HepG2 (cell line): ENCODE measurements around the gene UTS2R. TPM values are rescaled to one million over a fixed set of nuclear protein-coding genes. Genes with fewer than 3 reads are reported as not detected.

Source experiments
- ATF7 ChIP-seq, 2 experiments: fragments of 450-650 bp in 1 of 2; sonication (generic) in 1 of 2; formaldehyde crosslinking in 1 of 2; IDR thresholded peaks; 2 replicates each; pipeline versions ENCODE4 v1.4.0 to v1.6.1; 2016 to 2020; ENCODE audit warnings: antibody characterized with exemption in 1 of 2, mild to moderate bottlenecking in 1 of 2, missing genetic modification reagents in 1 of 2
- HNF4A ChIP-seq: sonication (generic); formaldehyde crosslinking; IDR thresholded peaks from 2 replicates; pipeline ENCODE4 v1.4.0; 2020; ENCODE audit warnings: missing genetic modification reagents
- PHB2 ChIP-seq: fragments of 450-650 bp; IDR thresholded peaks from 2 replicates; pipeline ENCODE4 v1.6.1; 2018; ENCODE audit not compliant: partially characterized antibody
- SRF ChIP-seq: IDR thresholded peaks from 2 replicates; pipeline ENCODE4 v1.6.1; 2011; ENCODE audit warnings: mild to moderate bottlenecking, low read depth, low read length, moderate library complexity
- ZMYM3 ChIP-seq: sonication (generic); formaldehyde crosslinking; IDR thresholded peaks from 2 replicates; pipeline ENCODE4 v1.5.1; 2020; ENCODE audit warnings: mild to moderate bottlenecking, missing genetic modification reagents
- ZNF143 ChIP-seq: sonication (generic); formaldehyde crosslinking; IDR thresholded peaks from 2 replicates; pipeline ENCODE4 v1.4.0; 2020; ENCODE audit warnings: missing genetic modification reagents
- ZNF33B ChIP-seq: sonication (generic); formaldehyde crosslinking; IDR thresholded peaks from 2 replicates; pipeline ENCODE4 v1.5.1; 2020; ENCODE audit warnings: mild to moderate bottlenecking, missing genetic modification reagents
- ZNF431 ChIP-seq: sonication (generic); formaldehyde crosslinking; IDR thresholded peaks from 2 replicates; pipeline ENCODE4 v1.9.0; 2022; ENCODE audit warnings: missing genetic modification reagents, low read depth, mild to moderate bottlenecking, borderline replicate concordance
- ZNF552 ChIP-seq: sonication (generic); formaldehyde crosslinking; IDR thresholded peaks from 2 replicates; pipeline ENCODE4 v1.9.0; 2022; ENCODE audit warnings: missing genetic modification reagents, mild to moderate bottlenecking, borderline replicate concordance
- ZNF616 ChIP-seq: sonication (generic); formaldehyde crosslinking; IDR thresholded peaks from 2 replicates; pipeline ENCODE4 v1.5.0; 2020; ENCODE audit warnings: low read depth, mild to moderate bottlenecking, missing genetic modification reagents
- ZNF839 ChIP-seq: sonication (generic); formaldehyde crosslinking; IDR thresholded peaks from 2 replicates; pipeline ENCODE4 v1.4.0; 2020; ENCODE audit warnings: missing genetic modification reagents, mild to moderate bottlenecking, borderline replicate concordance
- ZSCAN30 ChIP-seq: sonication (generic); formaldehyde crosslinking; IDR thresholded peaks from 2 replicates; pipeline ENCODE4 v1.5.0; 2020; ENCODE audit warnings: mild to moderate bottlenecking, missing genetic modification reagents
- polyA plus RNA-seq, 8 experiments: library from polyadenylated mRNA; depleted of rRNA in 3 of 8; stranded (reverse) in 7 of 8; unstranded in 1 of 8; fragments of >200 nt; fragmentation: Illumina TruSeq in 4 of 8; extraction: Trizol in 4 of 8; gene quantifications; 2 replicates each; pipeline versions ENCODE4 v1.2.1 to v1.2.3, GENCODE V29; 2011 to 2016; ENCODE audit warnings: low read depth in 4 of 8, missing spikeins in 1 of 8, mixed read lengths in 1 of 8; ENCODE audit not compliant: insufficient read depth in 1 of 8
- total RNA-seq, 5 experiments: library from RNA; depleted of rRNA; stranded (reverse); fragments of >200 nt; fragmentation: Illumina TruSeq; extraction: Trizol; gene quantifications; 2 replicates each; pipeline ENCODE4 v1.2.3, GENCODE V29; 2016; ENCODE audit warnings: low read depth in 1 of 5
- TF ChIP-seq, protein P1 (sequence below): sonication (generic); formaldehyde crosslinking; IDR thresholded peaks from 2 replicates; pipeline ENCODE4 v1.8.0; 2022; ENCODE audit warnings: missing genetic modification reagents, mild to moderate bottlenecking, inconsistent platforms, borderline replicate concordance
- TF ChIP-seq, protein P2 (sequence below), 2 experiments: sonication (generic) in 1 of 2; formaldehyde crosslinking in 1 of 2; IDR thresholded peaks; 2 replicates each; pipeline versions ENCODE4 v1.5.1 to v1.6.1; 2011 to 2020; ENCODE audit warnings: borderline replicate concordance in 1 of 2, low read depth in 1 of 2, low read length in 1 of 2, mild to moderate bottlenecking in 1 of 2, missing genetic modification reagents in 1 of 2, moderate library complexity in 1 of 2
- TF ChIP-seq, protein P3 (sequence below): sonication (generic); formaldehyde crosslinking; IDR thresholded peaks from 2 replicates; pipeline ENCODE4 v1.8.1; 2023; ENCODE audit warnings: mild to moderate bottlenecking, missing genetic modification reagents, borderline replicate concordance
- TF ChIP-seq, protein P4 (sequence below): sonication (generic); formaldehyde crosslinking; IDR thresholded peaks from 2 replicates; pipeline ENCODE4 v1.4.0; 2020; ENCODE audit warnings: missing genetic modification reagents
- TF ChIP-seq, protein P5 (sequence below), 2 experiments: sonication (generic) in 1 of 2; formaldehyde crosslinking in 1 of 2; IDR thresholded peaks; 2 replicates each; pipeline versions ENCODE4 v1.4.0 to v1.6.1; 2018 to 2020; ENCODE audit warnings: missing genetic modification reagents in 2 of 2, borderline replicate concordance in 1 of 2, low read depth in 1 of 2, mild to moderate bottlenecking in 1 of 2, missing biosample characterization in 1 of 2

Gene UTS2R
- total and polyA plus RNA-seq, 2 of the 13 experiments (the other 11 are each of a cell fraction or from before 2014, with no cell fraction given), result 0.13 to 0.15 TPM

DNA sequence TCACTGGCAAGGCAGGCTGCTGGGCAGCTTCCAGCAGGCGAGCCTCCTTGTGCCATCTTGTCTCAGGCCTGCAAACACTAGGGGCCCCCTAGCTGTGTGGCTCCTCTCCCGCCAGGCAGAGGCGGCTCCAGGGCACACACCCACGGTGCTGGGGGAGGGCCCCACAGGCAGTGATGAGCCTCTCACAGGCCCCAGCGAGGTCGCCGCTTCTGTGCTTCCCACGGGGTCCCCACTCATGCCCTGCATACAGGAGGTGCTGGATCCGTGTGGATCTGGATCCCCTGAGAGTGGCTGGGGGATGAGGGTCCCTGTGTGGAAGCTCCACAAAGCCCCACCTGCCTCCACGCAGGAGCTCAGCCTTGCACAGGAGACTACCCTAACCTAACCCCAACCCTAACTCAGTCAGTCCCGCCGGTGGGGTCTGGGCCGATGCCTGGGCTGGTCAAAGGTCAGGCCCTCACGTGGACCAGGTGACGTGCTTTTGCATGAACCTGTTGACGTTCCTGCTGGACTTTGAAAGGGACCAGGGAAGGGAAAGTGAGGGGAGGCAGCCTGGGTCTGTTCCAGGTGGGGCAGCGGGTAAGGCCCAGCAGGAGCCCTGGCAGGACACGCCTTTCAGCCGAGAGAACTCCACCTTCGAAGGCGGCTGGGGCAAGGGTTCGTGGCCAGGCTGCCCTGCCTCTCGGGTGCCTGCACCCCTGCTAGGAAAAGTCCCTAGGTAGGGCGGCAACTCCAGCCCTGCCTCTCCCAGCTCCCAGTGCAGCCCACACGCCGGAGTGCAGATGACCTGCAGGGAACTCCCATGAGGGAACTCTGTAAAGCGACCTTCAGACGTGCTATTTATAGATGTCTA lies 43.2 kb upstream of the UTS2R start (continued):
- peak; percentile 93 for TF ChIP-seq ZNF552 (CRISPR knock-in tag)
- no peak for TF ChIP-seq ZNF33B
- peak; percentile 56; the same call in 1 of the 2 replicates for TF ChIP-seq ZNF431
- TF ChIP-seq ZNF616, result no peak
- TF ChIP-seq, protein P1, sequence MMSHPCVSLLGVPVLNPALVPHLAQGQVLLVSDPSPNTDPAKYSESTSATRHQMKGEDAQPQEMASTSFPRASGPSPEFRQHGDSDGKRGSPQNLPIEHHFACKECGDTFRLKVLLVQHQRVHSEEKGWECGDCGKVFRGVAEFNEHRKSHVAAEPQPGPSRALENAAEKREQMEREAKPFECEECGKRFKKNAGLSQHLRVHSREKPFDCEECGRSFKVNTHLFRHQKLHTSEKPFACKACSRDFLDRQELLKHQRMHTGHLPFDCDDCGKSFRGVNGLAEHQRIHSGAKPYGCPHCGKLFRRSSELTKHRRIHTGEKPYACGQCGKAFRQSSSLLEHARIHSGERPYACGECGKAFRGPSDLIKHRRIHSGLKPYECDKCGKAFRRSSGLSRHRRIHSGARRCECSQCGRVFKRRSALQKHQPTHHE, result 0 out of 2 replicates have a peak, but pooled peaks have one; percentile 68
- no peak for TF ChIP-seq PHB2
- TF ChIP-seq, protein P2, sequence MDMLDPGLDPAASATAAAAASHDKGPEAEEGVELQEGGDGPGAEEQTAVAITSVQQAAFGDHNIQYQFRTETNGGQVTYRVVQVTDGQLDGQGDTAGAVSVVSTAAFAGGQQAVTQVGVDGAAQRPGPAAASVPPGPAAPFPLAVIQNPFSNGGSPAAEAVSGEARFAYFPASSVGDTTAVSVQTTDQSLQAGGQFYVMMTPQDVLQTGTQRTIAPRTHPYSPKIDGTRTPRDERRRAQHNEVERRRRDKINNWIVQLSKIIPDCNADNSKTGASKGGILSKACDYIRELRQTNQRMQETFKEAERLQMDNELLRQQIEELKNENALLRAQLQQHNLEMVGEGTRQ (IDR thresholded peaks at IDR 0.05; ENCODE audit: low read depth, low read length), result peak; percentile 81
- TF ChIP-seq, protein P2 (CRISPR knock-in tag; IDR thresholded peaks at IDR 0.05; ENCODE audit: borderline replicate concordance), result peak; percentile 89
- TF ChIP-seq ZMYM3 (CRISPR knock-in tag), result peak; percentile 95
- TF ChIP-seq SRF, result no peak
- TF ChIP-seq ZNF839, result no peak
- peak; percentile 68 for TF ChIP-seq ATF7 (IDR thresholded peaks at IDR 0.05)
- TF ChIP-seq ATF7 (CRISPR knock-in tag; IDR thresholded peaks at IDR 0.05), result peak; percentile 96
- TF ChIP-seq, protein P3, sequence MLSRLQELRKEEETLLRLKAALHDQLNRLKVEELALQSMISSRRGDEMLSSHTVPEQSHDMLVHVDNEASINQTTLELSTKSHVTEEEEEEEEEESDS (CRISPR knock-in tag), result peak; percentile 89; the same call in 1 of the 2 replicates
- TF ChIP-seq, protein P4, sequence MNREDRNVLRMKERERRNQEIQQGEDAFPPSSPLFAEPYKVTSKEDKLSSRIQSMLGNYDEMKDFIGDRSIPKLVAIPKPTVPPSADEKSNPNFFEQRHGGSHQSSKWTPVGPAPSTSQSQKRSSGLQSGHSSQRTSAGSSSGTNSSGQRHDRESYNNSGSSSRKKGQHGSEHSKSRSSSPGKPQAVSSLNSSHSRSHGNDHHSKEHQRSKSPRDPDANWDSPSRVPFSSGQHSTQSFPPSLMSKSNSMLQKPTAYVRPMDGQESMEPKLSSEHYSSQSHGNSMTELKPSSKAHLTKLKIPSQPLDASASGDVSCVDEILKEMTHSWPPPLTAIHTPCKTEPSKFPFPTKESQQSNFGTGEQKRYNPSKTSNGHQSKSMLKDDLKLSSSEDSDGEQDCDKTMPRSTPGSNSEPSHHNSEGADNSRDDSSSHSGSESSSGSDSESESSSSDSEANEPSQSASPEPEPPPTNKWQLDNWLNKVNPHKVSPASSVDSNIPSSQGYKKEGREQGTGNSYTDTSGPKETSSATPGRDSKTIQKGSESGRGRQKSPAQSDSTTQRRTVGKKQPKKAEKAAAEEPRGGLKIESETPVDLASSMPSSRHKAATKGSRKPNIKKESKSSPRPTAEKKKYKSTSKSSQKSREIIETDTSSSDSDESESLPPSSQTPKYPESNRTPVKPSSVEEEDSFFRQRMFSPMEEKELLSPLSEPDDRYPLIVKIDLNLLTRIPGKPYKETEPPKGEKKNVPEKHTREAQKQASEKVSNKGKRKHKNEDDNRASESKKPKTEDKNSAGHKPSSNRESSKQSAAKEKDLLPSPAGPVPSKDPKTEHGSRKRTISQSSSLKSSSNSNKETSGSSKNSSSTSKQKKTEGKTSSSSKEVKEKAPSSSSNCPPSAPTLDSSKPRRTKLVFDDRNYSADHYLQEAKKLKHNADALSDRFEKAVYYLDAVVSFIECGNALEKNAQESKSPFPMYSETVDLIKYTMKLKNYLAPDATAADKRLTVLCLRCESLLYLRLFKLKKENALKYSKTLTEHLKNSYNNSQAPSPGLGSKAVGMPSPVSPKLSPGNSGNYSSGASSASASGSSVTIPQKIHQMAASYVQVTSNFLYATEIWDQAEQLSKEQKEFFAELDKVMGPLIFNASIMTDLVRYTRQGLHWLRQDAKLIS (CRISPR knock-in tag), result 0 out of 2 replicates have a peak, but pooled peaks have one; percentile 58
- TF ChIP-seq, protein P5, sequence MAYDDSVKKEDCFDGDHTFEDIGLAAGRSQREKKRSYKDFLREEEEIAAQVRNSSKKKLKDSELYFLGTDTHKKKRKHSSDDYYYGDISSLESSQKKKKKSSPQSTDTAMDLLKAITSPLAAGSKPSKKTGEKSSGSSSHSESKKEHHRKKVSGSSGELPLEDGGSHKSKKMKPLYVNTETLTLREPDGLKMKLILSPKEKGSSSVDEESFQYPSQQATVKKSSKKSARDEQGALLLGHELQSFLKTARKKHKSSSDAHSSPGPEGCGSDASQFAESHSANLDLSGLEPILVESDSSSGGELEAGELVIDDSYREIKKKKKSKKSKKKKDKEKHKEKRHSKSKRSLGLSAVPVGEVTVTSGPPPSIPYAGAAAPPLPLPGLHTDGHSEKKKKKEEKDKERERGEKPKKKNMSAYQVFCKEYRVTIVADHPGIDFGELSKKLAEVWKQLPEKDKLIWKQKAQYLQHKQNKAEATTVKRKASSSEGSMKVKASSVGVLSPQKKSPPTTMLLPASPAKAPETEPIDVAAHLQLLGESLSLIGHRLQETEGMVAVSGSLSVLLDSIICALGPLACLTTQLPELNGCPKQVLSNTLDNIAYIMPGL (CRISPR knock-in tag; IDR thresholded peaks at IDR 0.05; ENCODE audit: borderline replicate concordance in 1 of 2, low read depth in 1 of 2), result peak; percentile 67 to 71; a peak in 3 of 4 replicates
- TF ChIP-seq HNF4A (CRISPR knock-in tag), result peak; percentile 100
- TF ChIP-seq ZSCAN30 (CRISPR knock-in tag), result no peak
- TF ChIP-seq ZNF143 (CRISPR knock-in tag), result no peak; the same call in 1 of the 2 replicates
